ENCODE results near the gene SPAAR. TPM values are rescaled to one million over a fixed set of nuclear protein-coding genes. Genes with fewer than 3 reads are reported as not detected.
"Not testable (repeated sequence)": the region's sequence is repeated elsewhere in the genome, so short reads cannot be mapped to it uniquely, and the experiment has no call there.

The SPAAR gene
- total RNA-seq, 2 experiments from 2014 or later = not detected

- TF ChIP-seq CTCF (IDR thresholded peaks at IDR 0.05) = no peak
- H3K27me3 Mint-ChIP-seq = peaks cover 10% of the 10 kb centered on the region
- no peaks in the 10 kb centered on the region for H3K9me3 Mint-ChIP-seq
- H3K4me1 Mint-ChIP-seq (ENCODE audit: low read depth) = no peaks in the 10 kb centered on the region
- CTCF ChIA-PET = interaction anchor here (0.9 to 4.1 kb wide), 4 partner anchors 9 to 156 kb away, joined by 4 to 21 read pairs (median 4); no protein-coding TSS in a partner anchor
- H3K4me3 Mint-ChIP-seq = no peak overlapping the region
- no peak for ATAC-seq
- intact Hi-C loops (cut with micrococcal nuclease) = no loop called here
- H3K36me3 Mint-ChIP-seq (ENCODE audit: low read depth) = no peaks in the 10 kb centered on the region
- DNase-seq = no peak
- no peak overlapping the region for H3K27ac Mint-ChIP-seq
- POLR2A ChIA-PET = no interaction called here
Observed at GRCh38 chr9:35891646-35892045, 17.6 kb upstream of the SPAAR start.

- DNase-seq (no peak), ATAC-seq (no peak)
- Mint-ChIP-seq H3K27ac (no peak overlapping the region), H3K9me3 (no peaks in the 10 kb centered on the region), H3K36me3 (ENCODE audit: low read depth) (no peaks in the 10 kb centered on the region), H3K4me1 (ENCODE audit: low read depth) (no peaks in the 10 kb centered on the region), H3K4me3 (no peak overlapping the region), H3K27me3 (peaks cover 10% of the 10 kb centered on the region)
- no peak for TF ChIP-seq CTCF (IDR thresholded peaks at IDR 0.05)
- intact Hi-C loops (cut with micrococcal nuclease) = no loop called here
- POLR2A ChIA-PET = no interaction called here
- CTCF ChIA-PET = interaction anchor here (0.9 to 4.1 kb wide), 4 partner anchors 9 to 156 kb away, joined by 4 to 21 read pairs (median 4); no protein-coding TSS in a partner anchor
Observed at GRCh38 chr9:35892051-35892450, 17.2 kb upstream of the SPAAR start.

GRCh38 chr9:35896570-35896969 is 12.7 kb upstream of the SPAAR start:
- Mint-ChIP-seq H3K4me3 (no peak overlapping the region), H3K9me3 (no peaks in the 10 kb centered on the region), H3K27ac (no peak overlapping the region), H3K4me1 (ENCODE audit: low read depth) (no peaks in the 10 kb centered on the region), H3K36me3 (ENCODE audit: low read depth) (no peaks in the 10 kb centered on the region), H3K27me3 (peaks cover 11% of the 10 kb centered on the region)
- ATAC-seq = no peak
- intact Hi-C loops (cut with micrococcal nuclease) = no loop called here
- TF ChIP-seq CTCF (IDR thresholded peaks at IDR 0.05) = no peak
- DNase-seq = no peak
- ChIA-PET POLR2A (no interaction called here), CTCF (interaction anchor here (0.6 to 1.7 kb wide), 4 partner anchors 14 to 70 kb away, joined by 3 to 5 read pairs (median 5); partner anchors contain the start of gene OR13J1)

GRCh38 chr9:35897376-35898099 is 11.8 kb upstream of the SPAAR start:
- H3K27ac Mint-ChIP-seq; ATAC-seq; H3K9me3 Mint-ChIP-seq; H3K4me1 Mint-ChIP-seq (ENCODE audit: low read depth); H3K4me3 Mint-ChIP-seq; POLR2A ChIA-PET; H3K27me3 Mint-ChIP-seq; H3K36me3 Mint-ChIP-seq (ENCODE audit: low read depth); intact Hi-C loops (cut with micrococcal nuclease); DNase-seq: not testable (repeated sequence)
- CTCF ChIA-PET = interaction anchor here (0.6 to 1.8 kb wide), 10 partner anchors 10 to 126 kb away, joined by 3 to 6 read pairs (median 3); partner anchors contain the start of gene OR13J1

- no peak overlapping the region for H3K4me3 Mint-ChIP-seq
- ChIA-PET POLR2A (interaction anchor here (0.8 kb wide), 1 partner anchor 38 kb away, joined by 3 read pairs; no protein-coding TSS in a partner anchor), CTCF (interaction anchor here (0.9 to 1.8 kb wide), 8 partner anchors 13 to 125 kb away, joined by 3 to 6 read pairs (median 3); no protein-coding TSS in a partner anchor)
- ATAC-seq = no peak
- no peaks in the 10 kb centered on the region for H3K9me3 Mint-ChIP-seq
- peaks cover 3% of the 10 kb centered on the region for H3K4me1 Mint-ChIP-seq (ENCODE audit: low read depth)
- intact Hi-C loops (cut with micrococcal nuclease) = no loop called here
- H3K27ac Mint-ChIP-seq = no peak overlapping the region
- H3K36me3 Mint-ChIP-seq (ENCODE audit: low read depth) = no peaks in the 10 kb centered on the region
- no peak for TF ChIP-seq CTCF (IDR thresholded peaks at IDR 0.05)
- peaks cover 7% of the 10 kb centered on the region for H3K27me3 Mint-ChIP-seq
- no peak for DNase-seq
Observed at GRCh38 chr9:35898337-35898736, 11.0 kb upstream of the SPAAR start.

Data from activated CD8-positive, alpha-beta T cell treated with anti-CD3 and anti-CD28 coated beads for 36 hours (primary cell).